OCI-LY1 (cell line): ENCODE results near the gene MBNL2.

Experiments used
- H2AFZ ChIP-seq: fragments of 200-600 bp; sonication (generic), shearing (Covaris generic); 2 replicates; pipeline ENCODE4 v1.6.0; 2014; ENCODE audit warnings: antibody characterized with exemption, mild to moderate bottlenecking, low read length
- H3F3A ChIP-seq: fragments of 200-600 bp; sonication (generic), shearing (Covaris generic); 2 replicates; pipeline ENCODE4 v1.6.0; 2014; ENCODE audit warnings: mild to moderate bottlenecking, antibody characterized with exemption, low read length, moderate library complexity; ENCODE audit not compliant: insufficient read depth
- H3K27ac ChIP-seq: fragments of 200-600 bp; sonication (generic); 2 replicates; pipeline ENCODE4 v1.5.1; 2014; ENCODE audit warnings: low read length, mixed run types, mild to moderate bottlenecking, low read depth; ENCODE audit not compliant: poor library complexity, severe bottlenecking
- H3K27me3 ChIP-seq: fragments of 200-600 bp; sonication (generic); 2 replicates; pipeline ENCODE4 v1.6.0; 2014; ENCODE audit warnings: antibody characterized with exemption, mild to moderate bottlenecking, low read length, moderate library complexity; ENCODE audit not compliant: insufficient read depth
- H3K36me3 ChIP-seq: fragments of 200-600 bp; sonication (generic); 2 replicates; pipeline ENCODE4 v1.6.1; 2014; ENCODE audit warnings: mild to moderate bottlenecking, antibody characterized with exemption, low read length, moderate library complexity, mixed read lengths; ENCODE audit not compliant: insufficient read depth
- H3K4me1 ChIP-seq: fragments of 200-600 bp; sonication (generic); 2 replicates; pipeline ENCODE4 v1.5.1; 2014; ENCODE audit warnings: mild to moderate bottlenecking, low read length, moderate library complexity; ENCODE audit not compliant: insufficient read depth, severe bottlenecking
- H3K4me2 ChIP-seq: fragments of 200-600 bp; sonication (generic), shearing (Covaris generic); 2 replicates; pipeline ENCODE4 v1.6.1; 2014; ENCODE audit warnings: low read length
- H3K4me3 ChIP-seq: fragments of 200-600 bp; sonication (generic); 2 replicates; pipeline ENCODE4 v1.5.1; 2014; ENCODE audit warnings: low read length, low read depth, mild to moderate bottlenecking, mixed read lengths; ENCODE audit not compliant: poor library complexity, severe bottlenecking
- H3K79me2 ChIP-seq: fragments of 200-600 bp; shearing (Covaris generic); 2 replicates; pipeline ENCODE4 v1.6.1; 2016; ENCODE audit warnings: mixed run types, low read length, mixed read lengths; ENCODE audit not compliant: insufficient read depth
- H3K9ac ChIP-seq: fragments of 200-600 bp; sonication (generic), shearing (Covaris generic); 2 replicates; pipeline ENCODE4 v1.6.1; 2014; ENCODE audit warnings: mild to moderate bottlenecking, low read length, mixed read lengths
- H3K9me2 ChIP-seq: fragments of 200-600 bp; sonication (generic), shearing (Covaris generic); 2 replicates; pipeline ENCODE4 v1.6.1; 2014; ENCODE audit warnings: low read depth, mild to moderate bottlenecking, low read length, mixed read lengths
- H3K9me3 ChIP-seq: fragments of 200-600 bp; shearing (Covaris generic); 2 replicates; pipeline ENCODE4 v1.6.1; 2014; ENCODE audit warnings: low read length, mixed read lengths
- H4K20me1 ChIP-seq: fragments of 200-600 bp; sonication (generic), shearing (Covaris generic); 2 replicates; pipeline ENCODE4 v1.6.0; 2016; ENCODE audit warnings: mild to moderate bottlenecking, low read length; ENCODE audit not compliant: insufficient read depth
- EZH2 ChIP-seq: fragments of 200-600 bp; sonication (generic), shearing (Covaris generic); IDR thresholded peaks from 2 replicates; pipeline ENCODE4 v1.8.0; 2017; ENCODE audit warnings: borderline replicate concordance, mixed run types, mild to moderate bottlenecking, antibody characterized with exemption, low read length, moderate library complexity, mixed read lengths
- TF ChIP-seq, protein P1 (sequence below): fragments of 200-600 bp; sonication (generic), shearing (Covaris generic); IDR thresholded peaks from 2 replicates; pipeline ENCODE4 v1.5.1; 2017; ENCODE audit warnings: mild to moderate bottlenecking, antibody characterized with exemption, low read length, moderate library complexity, mixed read lengths

MBNL2 gene

DNA sequence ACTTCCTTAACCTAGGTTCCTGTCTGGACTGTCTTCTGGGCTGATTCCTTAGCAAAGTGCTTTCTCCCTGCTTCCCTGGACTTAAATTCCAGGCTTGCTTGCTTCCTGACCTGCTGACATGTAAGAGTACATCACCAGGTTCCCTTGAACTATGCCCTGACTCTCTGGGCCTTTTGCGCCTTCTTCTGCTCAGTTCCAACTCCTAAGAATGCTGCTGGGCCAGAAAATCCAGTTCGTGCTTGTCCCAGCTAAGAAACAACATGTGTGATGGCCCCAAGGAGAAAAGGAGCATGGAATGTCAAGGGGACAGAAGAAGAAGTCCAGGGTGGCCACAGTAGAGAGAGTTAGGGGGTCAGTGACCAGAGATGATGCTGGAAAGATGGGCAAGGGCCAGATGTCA lies 42.6 kb upstream of the MBNL2 start:
- Histone ChIP-seq H3K9me2 (no peaks in the 10 kb centered on the region), H3K4me2 (no peak overlapping the region), H3K36me3 (no peaks in the 10 kb centered on the region), H3K27me3 (no peaks in the 10 kb centered on the region), H4K20me1 (no peaks in the 10 kb centered on the region), H3K4me1 (no peaks in the 10 kb centered on the region), H3K9ac (no peak overlapping the region), H3K4me3 (no peak overlapping the region), H3K79me2 (no peaks in the 10 kb centered on the region), H3F3A (no peaks in the 10 kb centered on the region), H3K9me3 (no peaks in the 10 kb centered on the region), H3K27ac (no peak overlapping the region), H2AFZ (no peak overlapping the region)
- TF ChIP-seq EZH2, result no peak
- TF ChIP-seq, protein P1, sequence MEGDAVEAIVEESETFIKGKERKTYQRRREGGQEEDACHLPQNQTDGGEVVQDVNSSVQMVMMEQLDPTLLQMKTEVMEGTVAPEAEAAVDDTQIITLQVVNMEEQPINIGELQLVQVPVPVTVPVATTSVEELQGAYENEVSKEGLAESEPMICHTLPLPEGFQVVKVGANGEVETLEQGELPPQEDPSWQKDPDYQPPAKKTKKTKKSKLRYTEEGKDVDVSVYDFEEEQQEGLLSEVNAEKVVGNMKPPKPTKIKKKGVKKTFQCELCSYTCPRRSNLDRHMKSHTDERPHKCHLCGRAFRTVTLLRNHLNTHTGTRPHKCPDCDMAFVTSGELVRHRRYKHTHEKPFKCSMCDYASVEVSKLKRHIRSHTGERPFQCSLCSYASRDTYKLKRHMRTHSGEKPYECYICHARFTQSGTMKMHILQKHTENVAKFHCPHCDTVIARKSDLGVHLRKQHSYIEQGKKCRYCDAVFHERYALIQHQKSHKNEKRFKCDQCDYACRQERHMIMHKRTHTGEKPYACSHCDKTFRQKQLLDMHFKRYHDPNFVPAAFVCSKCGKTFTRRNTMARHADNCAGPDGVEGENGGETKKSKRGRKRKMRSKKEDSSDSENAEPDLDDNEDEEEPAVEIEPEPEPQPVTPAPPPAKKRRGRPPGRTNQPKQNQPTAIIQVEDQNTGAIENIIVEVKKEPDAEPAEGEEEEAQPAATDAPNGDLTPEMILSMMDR, result no peak

DNA sequence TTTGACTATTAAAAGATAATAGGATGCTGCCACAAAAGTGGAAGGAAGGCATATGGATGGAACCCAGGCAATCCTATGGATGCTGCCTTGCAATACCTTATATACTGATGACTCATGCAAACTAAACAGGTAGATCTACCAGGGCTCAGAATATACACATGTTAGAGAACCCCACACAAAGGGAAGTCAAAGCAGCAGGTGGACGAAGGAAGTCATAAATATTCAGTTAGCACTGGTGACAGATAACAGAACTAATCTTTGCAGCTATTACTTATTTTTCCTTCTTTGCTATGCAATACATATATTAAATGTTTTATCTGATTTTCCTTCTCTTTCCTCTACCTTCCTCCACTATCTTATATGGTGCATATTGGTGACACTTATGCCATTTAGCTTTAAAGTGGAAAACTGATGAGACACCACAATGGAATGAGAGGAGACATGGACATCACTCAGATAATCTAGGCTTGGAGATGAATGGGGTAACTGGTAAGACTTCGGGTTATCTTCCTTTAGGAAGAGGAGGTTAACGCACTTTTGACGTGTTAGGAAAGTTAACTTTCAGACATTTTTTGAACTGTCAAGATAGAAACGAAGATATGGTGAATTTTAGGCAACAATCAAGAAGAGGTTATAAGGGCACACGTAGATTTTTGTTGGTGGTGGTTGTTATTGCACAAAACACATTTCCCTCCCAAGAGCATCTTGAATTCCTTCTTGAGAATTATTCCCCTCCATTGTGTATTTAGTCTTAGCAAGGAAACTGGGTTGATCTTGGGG lies 39.8 kb upstream of the MBNL2 start:
- no peaks in the 10 kb centered on the region for H3K9me3 ChIP-seq
- no peak overlapping the region for H2AFZ ChIP-seq
- H3K27ac ChIP-seq, result no peak overlapping the region
- H3K9ac ChIP-seq, result no peak overlapping the region
- H4K20me1 ChIP-seq, result no peaks in the 10 kb centered on the region
- no peaks in the 10 kb centered on the region for H3K9me2 ChIP-seq
- TF ChIP-seq, protein P1, result no peak
- no peak for TF ChIP-seq EZH2
- no peaks in the 10 kb centered on the region for H3K36me3 ChIP-seq
- H3K4me1 ChIP-seq, result no peaks in the 10 kb centered on the region
- 0 out of 2 replicates have a peak, but pooled peaks cover 4% of the 10 kb centered on the region for H3K27me3 ChIP-seq
- no peak overlapping the region for H3K4me3 ChIP-seq
- no peaks in the 10 kb centered on the region for H3F3A ChIP-seq
- H3K4me2 ChIP-seq, result no peak overlapping the region
- H3K79me2 ChIP-seq, result no peaks in the 10 kb centered on the region

DNA sequence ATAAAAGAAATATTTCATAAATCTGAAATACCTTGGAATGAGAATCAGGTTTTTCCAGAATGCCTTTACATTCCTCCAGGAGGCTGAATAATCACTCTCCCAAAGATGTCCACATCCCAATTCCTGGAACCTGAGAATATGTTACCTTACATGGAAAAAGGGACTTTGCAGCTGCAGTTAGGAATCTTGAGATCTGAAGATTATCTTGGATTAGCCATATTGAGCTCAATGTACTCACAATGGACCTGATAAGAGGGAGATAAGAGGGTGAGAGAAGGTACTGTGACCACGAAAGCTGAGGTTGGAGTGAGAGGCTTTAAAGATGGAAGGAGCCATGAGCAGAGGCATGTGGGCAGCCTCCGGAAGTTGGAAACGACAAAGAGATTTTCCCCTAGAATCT lies 36.8 kb upstream of the MBNL2 start:
- no peak overlapping the region for H3K4me3 ChIP-seq
- 0 out of 2 replicates have a peak, but pooled peaks cover 4% of the 10 kb centered on the region for H3K27me3 ChIP-seq

More for the DNA sequence above, 36.8 kb upstream of the MBNL2 start:
- no peaks in the 10 kb centered on the region for H3F3A ChIP-seq
- no peak overlapping the region for H3K9ac ChIP-seq
- no peak overlapping the region for H2AFZ ChIP-seq
- H3K4me1 ChIP-seq, result no peaks in the 10 kb centered on the region
- H3K9me2 ChIP-seq, result no peaks in the 10 kb centered on the region
- no peaks in the 10 kb centered on the region for H3K36me3 ChIP-seq
- TF ChIP-seq EZH2, result no peak
- TF ChIP-seq, protein P1, result no peak
- no peak overlapping the region for H3K27ac ChIP-seq
- no peaks in the 10 kb centered on the region for H3K79me2 ChIP-seq
- H3K9me3 ChIP-seq, result no peaks in the 10 kb centered on the region
- H4K20me1 ChIP-seq, result no peaks in the 10 kb centered on the region
- no peak overlapping the region for H3K4me2 ChIP-seq
